GM06990 (cell line): ENCODE data around the gene PAPPA.

Experiments
- DNase-seq: peaks from one replicate; pipeline ENCODE4 v3.0.0-alpha.2; 2011; ENCODE audit not compliant: insufficient read length; ENCODE audit errors: extremely low read depth
- H3K27me3 ChIP-seq: replicated peaks from 2 replicates; pipeline ENCODE4 v1.6.0; 2011; ENCODE audit warnings: low read length; ENCODE audit not compliant: control insufficient read depth, insufficient read depth
- H3K36me3 ChIP-seq: 2 replicates; pipeline ENCODE4 v1.5.1; 2011; ENCODE audit warnings: low read length; ENCODE audit not compliant: control insufficient read depth, insufficient read depth
- H3K4me3 ChIP-seq: replicated peaks from 2 replicates; pipeline ENCODE4 v1.5.1; 2011; ENCODE audit warnings: low read depth, mild to moderate bottlenecking, control low read depth, low read length
- CTCF ChIP-seq: IDR thresholded peaks from 2 replicates; pipeline ENCODE4 v1.5.1; 2011; ENCODE audit warnings: low read length, control low read depth, mild to moderate bottlenecking, inconsistent platforms; ENCODE audit not compliant: insufficient read depth, poor library complexity, severe bottlenecking

The PAPPA gene

GRCh38 chr9:116236979-116237378, 83.4 kb downstream of the PAPPA start:
- TF ChIP-seq CTCF = no peak
- no peaks in the 10 kb centered on the region for H3K36me3 ChIP-seq
- H3K27me3 ChIP-seq = no peaks in the 10 kb centered on the region; the same call in 1 of the 2 replicates
- H3K4me3 ChIP-seq = no peak overlapping the region
- DNase-seq = no peak

GRCh38 chr9:116237456-116237855, 83.9 kb downstream of the PAPPA start:
- TF ChIP-seq CTCF = no peak
- H3K36me3 ChIP-seq = no peaks in the 10 kb centered on the region
- DNase-seq = no peak
- no peak overlapping the region for H3K4me3 ChIP-seq
- no peaks in the 10 kb centered on the region; the same call in 1 of the 2 replicates for H3K27me3 ChIP-seq

- no peaks in the 10 kb centered on the region; the same call in 1 of the 2 replicates for H3K27me3 ChIP-seq
- no peak for DNase-seq
- no peaks in the 10 kb centered on the region for H3K36me3 ChIP-seq
- H3K4me3 ChIP-seq = no peak overlapping the region
- no peak for TF ChIP-seq CTCF
Measured at GRCh38 chr9:116238225-116238624, 84.6 kb downstream of the PAPPA start.

- Histone ChIP-seq H3K27me3 (no peaks in the 10 kb centered on the region; the same call in 1 of the 2 replicates), H3K4me3 (no peak overlapping the region), H3K36me3 (no peaks in the 10 kb centered on the region)
- DNase-seq = no peak
- TF ChIP-seq CTCF = no peak
Measured at GRCh38 chr9:116238776-116239340, 85.3 kb downstream of the PAPPA start.

GRCh38 chr9:116243708-116244107, 90.1 kb downstream of the PAPPA start:
- Histone ChIP-seq H3K36me3 (no peaks in the 10 kb centered on the region), H3K27me3 (no peaks in the 10 kb centered on the region), H3K4me3 (no peak overlapping the region)
- no peak for TF ChIP-seq CTCF
- DNase-seq = no peak

GRCh38 chr9:116247284-116247683, 93.7 kb downstream of the PAPPA start:
- Histone ChIP-seq H3K4me3 (no peak overlapping the region), H3K27me3 (no peaks in the 10 kb centered on the region), H3K36me3 (no peaks in the 10 kb centered on the region)
- no peak for TF ChIP-seq CTCF
- DNase-seq = no peak
